H1 (cell line): ENCODE measurements around the gene KANSL1L.
"Not testable (repeated sequence)": the region's sequence is repeated elsewhere in the genome, so short reads cannot be mapped to it uniquely, and the experiment has no call there.

Source experiments
- BCL11A ChIP-seq, 2 experiments: IDR thresholded peaks; one replicate each; pipeline ENCODE4 v1.6.1; 2011; ENCODE audit warnings: low read depth in 2 of 2, low read length in 2 of 2, mild to moderate bottlenecking in 2 of 2
- CEBPB ChIP-seq: IDR thresholded peaks from 2 replicates; pipeline ENCODE4 v1.6.1; 2012; ENCODE audit warnings: low read depth, low read length
- EP300 ChIP-seq, 2 experiments: IDR thresholded peaks; 1 replicate in 1 of 2; 2 replicates in 1 of 2; pipeline ENCODE4 v1.6.1; 2011 to 2012; ENCODE audit warnings: low read depth in 2 of 2, low read length in 2 of 2, mild to moderate bottlenecking in 2 of 2, borderline replicate concordance in 1 of 2, inconsistent platforms in 1 of 2, moderate library complexity in 1 of 2
- EZH2 ChIP-seq: fragments of 200-600 bp; sonication (generic); IDR thresholded peaks from 2 replicates; pipeline ENCODE4 v1.7.1; 2012; ENCODE audit warnings: low read depth, mild to moderate bottlenecking, moderate library complexity, low read length, inconsistent platforms; ENCODE audit not compliant: severe bottlenecking
- NANOG ChIP-seq: IDR thresholded peaks from 2 replicates; pipeline ENCODE4 v1.6.1; 2011; ENCODE audit warnings: low read length, low read depth, mild to moderate bottlenecking, inconsistent platforms; ENCODE audit not compliant: insufficient read depth, poor library complexity, severe bottlenecking
- POLR2A ChIP-seq, 2 experiments: IDR thresholded peaks; 1 replicate in 1 of 2; 2 replicates in 1 of 2; pipeline ENCODE4 v1.6.1; 2011; ENCODE audit warnings: low read depth in 2 of 2, low read length in 2 of 2, mild to moderate bottlenecking in 2 of 2; ENCODE audit errors: control extremely low read depth in 1 of 2
- RNF2 ChIP-seq: fragments of 200-900, 300-1000 bp; sonication (generic); IDR thresholded peaks from 2 replicates; pipeline ENCODE4 v1.7.1; 2016; ENCODE audit warnings: borderline replicate concordance, low read depth, mild to moderate bottlenecking, antibody characterized with exemption, low read length; ENCODE audit not compliant: poor library complexity, severe bottlenecking; ENCODE audit errors: missing control alignments
- SP1 ChIP-seq: IDR thresholded peaks from 2 replicates; pipeline ENCODE4 v1.6.1; 2011; ENCODE audit warnings: low read depth, low read length
- SP2 ChIP-seq: IDR thresholded peaks from 2 replicates; pipeline ENCODE4 v1.6.1; 2012; ENCODE audit warnings: mild to moderate bottlenecking, low read length, inconsistent platforms
- TF ChIP-seq, protein P1 (sequence below), 3 experiments: IDR thresholded peaks; 1 replicate in 2 of 3; 2 replicates in 1 of 3; pipeline versions ENCODE4 v1.5.1 to v1.6.1; 2011; ENCODE audit warnings: low read length in 3 of 3, mild to moderate bottlenecking in 3 of 3, inconsistent platforms in 2 of 3, low read depth in 1 of 3, moderate library complexity in 1 of 3; ENCODE audit not compliant: insufficient read depth in 1 of 3; ENCODE audit errors: control extremely low read depth in 1 of 3
- TF ChIP-seq, protein P2 (sequence below): IDR thresholded peaks from 2 replicates; pipeline ENCODE4 v1.6.1; 2012; ENCODE audit warnings: inconsistent platforms

DNA sequence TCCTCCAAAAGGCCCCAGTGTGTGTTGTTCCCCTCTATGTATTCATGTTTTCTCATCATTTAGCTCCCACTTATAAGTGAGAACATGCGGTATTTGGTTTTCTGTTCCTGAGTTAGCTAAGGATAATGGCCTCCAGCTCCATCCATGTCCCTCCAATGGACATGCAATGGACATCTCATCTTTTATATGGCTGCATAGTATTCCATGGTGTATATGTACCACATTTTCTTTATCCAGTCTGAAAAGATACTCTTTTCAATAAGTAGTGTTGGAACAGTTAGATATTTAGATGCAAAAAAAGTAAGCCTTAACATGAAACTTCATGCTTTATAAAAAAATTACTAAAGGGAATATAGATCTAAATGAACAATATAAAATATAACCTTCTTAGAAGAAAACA is 5.9 kb upstream of the KANSL1L start:
- TF ChIP-seq SP1; RNF2; POLR2A (IDR thresholded peaks at IDR 0.05; ENCODE audit: control extremely low read depth in 1 of 2, low read depth in 2 of 2, low read length in 2 of 2); BCL11A (IDR thresholded peaks at IDR 0.05; ENCODE audit: low read depth in 2 of 2, low read length in 2 of 2); NANOG; CEBPB; SP2; EZH2; EP300 (IDR thresholded peaks at IDR 0.05; ENCODE audit: borderline replicate concordance in 1 of 2, low read depth in 2 of 2, low read length in 2 of 2): not testable (repeated sequence)
- TF ChIP-seq, protein P1, sequence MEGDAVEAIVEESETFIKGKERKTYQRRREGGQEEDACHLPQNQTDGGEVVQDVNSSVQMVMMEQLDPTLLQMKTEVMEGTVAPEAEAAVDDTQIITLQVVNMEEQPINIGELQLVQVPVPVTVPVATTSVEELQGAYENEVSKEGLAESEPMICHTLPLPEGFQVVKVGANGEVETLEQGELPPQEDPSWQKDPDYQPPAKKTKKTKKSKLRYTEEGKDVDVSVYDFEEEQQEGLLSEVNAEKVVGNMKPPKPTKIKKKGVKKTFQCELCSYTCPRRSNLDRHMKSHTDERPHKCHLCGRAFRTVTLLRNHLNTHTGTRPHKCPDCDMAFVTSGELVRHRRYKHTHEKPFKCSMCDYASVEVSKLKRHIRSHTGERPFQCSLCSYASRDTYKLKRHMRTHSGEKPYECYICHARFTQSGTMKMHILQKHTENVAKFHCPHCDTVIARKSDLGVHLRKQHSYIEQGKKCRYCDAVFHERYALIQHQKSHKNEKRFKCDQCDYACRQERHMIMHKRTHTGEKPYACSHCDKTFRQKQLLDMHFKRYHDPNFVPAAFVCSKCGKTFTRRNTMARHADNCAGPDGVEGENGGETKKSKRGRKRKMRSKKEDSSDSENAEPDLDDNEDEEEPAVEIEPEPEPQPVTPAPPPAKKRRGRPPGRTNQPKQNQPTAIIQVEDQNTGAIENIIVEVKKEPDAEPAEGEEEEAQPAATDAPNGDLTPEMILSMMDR (IDR thresholded peaks at IDR 0.05; ENCODE audit: control extremely low read depth in 1 of 3, insufficient read depth in 1 of 3, low read depth in 1 of 3, low read length in 3 of 3): not testable (repeated sequence)
- TF ChIP-seq, protein P2, sequence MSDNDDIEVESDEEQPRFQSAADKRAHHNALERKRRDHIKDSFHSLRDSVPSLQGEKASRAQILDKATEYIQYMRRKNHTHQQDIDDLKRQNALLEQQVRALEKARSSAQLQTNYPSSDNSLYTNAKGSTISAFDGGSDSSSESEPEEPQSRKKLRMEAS: not testable (repeated sequence)
